HepG2 (cell line): ENCODE results near the gene AIFM1. TPM values are rescaled to one million over a fixed set of nuclear protein-coding genes. Genes with fewer than 3 reads are reported as not detected.
A peak's percentile ranks its signal among the peaks of the same experiment; 100 is the strongest.

Experiments
- AHR ChIP-seq: IDR thresholded peaks from 2 replicates; pipeline ENCODE4 v1.6.1; 2018; ENCODE audit warnings: missing genetic modification reagents, missing compliant biosample characterization
- ATF5 ChIP-seq: sonication (generic); formaldehyde crosslinking; IDR thresholded peaks from 2 replicates; pipeline ENCODE4 v1.4.0; 2020; ENCODE audit warnings: mild to moderate bottlenecking, low read depth, missing genetic modification reagents
- HINFP ChIP-seq: sonication (generic); formaldehyde crosslinking; IDR thresholded peaks from 2 replicates; pipeline ENCODE4 v1.4.0; 2020; ENCODE audit warnings: low read depth, mild to moderate bottlenecking, missing genetic modification reagents
- MLXIP ChIP-seq: sonication (generic); formaldehyde crosslinking; IDR thresholded peaks from 2 replicates; pipeline ENCODE4 v1.9.0; 2021; ENCODE audit warnings: missing genetic modification reagents, borderline replicate concordance
- NFYB ChIP-seq: sonication (generic); formaldehyde crosslinking; IDR thresholded peaks from 2 replicates; pipeline ENCODE4 v1.4.0; 2020; ENCODE audit warnings: missing genetic modification reagents
- NR0B2 ChIP-seq: sonication (generic); formaldehyde crosslinking; IDR thresholded peaks from 2 replicates; pipeline ENCODE4 v1.4.0; 2020; ENCODE audit warnings: mild to moderate bottlenecking, missing genetic modification reagents
- NR2F1 ChIP-seq, 2 experiments: fragments of 450-650 bp in 1 of 2; formaldehyde crosslinking in 1 of 2; IDR thresholded peaks; 2 replicates each; pipeline versions ENCODE4 v1.5.0 to v1.6.1; 2016 to 2020; ENCODE audit warnings: mild to moderate bottlenecking in 1 of 2, missing compliant biosample characterization in 1 of 2, missing genetic modification reagents in 1 of 2, moderate library complexity in 1 of 2
- RFX5 ChIP-seq: IDR thresholded peaks from 2 replicates; pipeline ENCODE4 v1.6.1; 2011; ENCODE audit warnings: low read depth, low read length, improper control_type of control experiment
- SIX1 ChIP-seq: sonication (generic); formaldehyde crosslinking; IDR thresholded peaks from 2 replicates; pipeline ENCODE4 v1.4.0; 2020; ENCODE audit warnings: missing genetic modification reagents, borderline replicate concordance
- SMARCE1 ChIP-seq: fragments of 450-650 bp; IDR thresholded peaks from 2 replicates; pipeline ENCODE4 v1.6.1; 2017; ENCODE audit warnings: borderline replicate concordance
- TBP ChIP-seq: sonication (generic); formaldehyde crosslinking; IDR thresholded peaks from 2 replicates; pipeline ENCODE4 v1.5.0; 2020; ENCODE audit warnings: missing genetic modification reagents
- TCF12 ChIP-seq, 2 experiments: fragments of 450-650 bp in 1 of 2; sonication (generic) in 1 of 2; formaldehyde crosslinking in 1 of 2; IDR thresholded peaks; 2 replicates each; pipeline versions ENCODE4 v1.6.1 to v1.8.0; 2017 to 2022; ENCODE audit warnings: antibody characterized with exemption in 1 of 2, mild to moderate bottlenecking in 1 of 2, missing genetic modification reagents in 1 of 2, moderate library complexity in 1 of 2
- ZFP36 ChIP-seq: fragments of 150-350 bp; IDR thresholded peaks from 2 replicates; pipeline ENCODE4 v1.6.1; 2018; ENCODE audit warnings: borderline replicate concordance, low read length, low read depth; ENCODE audit not compliant: partially characterized antibody
- ZMYM4 ChIP-seq: sonication (generic); formaldehyde crosslinking; IDR thresholded peaks from 2 replicates; pipeline ENCODE4 v1.8.1; 2023; ENCODE audit warnings: mild to moderate bottlenecking, missing genetic modification reagents
- ZNF234 ChIP-seq: sonication (generic); formaldehyde crosslinking; conservative IDR thresholded peaks from 2 replicates; pipeline ENCODE4 v1.5.1; 2020; ENCODE audit warnings: mild to moderate bottlenecking, missing genetic modification reagents
- ZNF256 ChIP-seq: sonication (generic); formaldehyde crosslinking; conservative IDR thresholded peaks from 2 replicates; pipeline ENCODE4 v1.4.0; 2020; ENCODE audit warnings: missing genetic modification reagents
- ZNF33B ChIP-seq: sonication (generic); formaldehyde crosslinking; IDR thresholded peaks from 2 replicates; pipeline ENCODE4 v1.5.1; 2020; ENCODE audit warnings: mild to moderate bottlenecking, missing genetic modification reagents
- ZNF34 ChIP-seq: sonication (generic); formaldehyde crosslinking; IDR thresholded peaks from 2 replicates; pipeline ENCODE4 v1.4.0; 2020; ENCODE audit warnings: mild to moderate bottlenecking, missing genetic modification reagents, borderline replicate concordance
- ZNF432 ChIP-seq: sonication (generic); formaldehyde crosslinking; IDR thresholded peaks from 2 replicates; pipeline ENCODE4 v1.5.0; 2020; ENCODE audit warnings: missing genetic modification reagents, mild to moderate bottlenecking, borderline replicate concordance
- ZNF562 ChIP-seq: sonication (generic); formaldehyde crosslinking; IDR thresholded peaks from 2 replicates; pipeline ENCODE4 v1.8.0; 2022; ENCODE audit warnings: missing genetic modification reagents, borderline replicate concordance
- ZNF563 ChIP-seq: sonication (generic); formaldehyde crosslinking; IDR thresholded peaks from 2 replicates; pipeline ENCODE4 v1.8.0; 2022; ENCODE audit warnings: mild to moderate bottlenecking, moderate library complexity, missing genetic modification reagents
- ZNF737 ChIP-seq: sonication (generic); formaldehyde crosslinking; IDR thresholded peaks from 2 replicates; pipeline ENCODE4 v1.5.0; 2020; ENCODE audit warnings: missing genetic modification reagents, mild to moderate bottlenecking, borderline replicate concordance
- polyA plus RNA-seq, 8 experiments: library from polyadenylated mRNA; depleted of rRNA in 3 of 8; stranded (reverse) in 7 of 8; unstranded in 1 of 8; fragments of >200 nt; fragmentation: Illumina TruSeq in 4 of 8; extraction: Trizol in 4 of 8; gene quantifications; 2 replicates each; pipeline versions ENCODE4 v1.2.1 to v1.2.3, GENCODE V29; 2011 to 2016; ENCODE audit warnings: low read depth in 4 of 8, missing spikeins in 1 of 8, mixed read lengths in 1 of 8; ENCODE audit not compliant: insufficient read depth in 1 of 8
- total RNA-seq, 5 experiments: library from RNA; depleted of rRNA; stranded (reverse); fragments of >200 nt; fragmentation: Illumina TruSeq; extraction: Trizol; gene quantifications; 2 replicates each; pipeline ENCODE4 v1.2.3, GENCODE V29; 2016; ENCODE audit warnings: low read depth in 1 of 5

The AIFM1 gene
- total and polyA plus RNA-seq, 2 of the 13 experiments (the other 11 are each of a cell fraction or from before 2014, with no cell fraction given): 42.8 to 46.9 TPM

GRCh38 chrX:130165703-130166502 lies at the start of gene AIFM1 (continued):
- peak; percentile 12; the same call in 1 of the 2 replicates for TF ChIP-seq NR0B2 (CRISPR knock-in tag)
- no peak for TF ChIP-seq NR2F1 (CRISPR knock-in tag; IDR thresholded peaks at IDR 0.05)
- peak; percentile 37; the same call in 1 of the 2 replicates for TF ChIP-seq ZNF563
- no peak for TF ChIP-seq ZNF34
- TF ChIP-seq HINFP: no peak
- no peak for TF ChIP-seq SMARCE1
- TF ChIP-seq SIX1 (CRISPR knock-in tag): 0 out of 2 replicates have a peak, but pooled peaks have one; percentile 41
- no peak for TF ChIP-seq ZFP36
- no peak for TF ChIP-seq ZNF256 (CRISPR knock-in tag)
- TF ChIP-seq ZNF33B: no peak
- no peak for TF ChIP-seq ATF5
- TF ChIP-seq NFYB (CRISPR knock-in tag): peak; percentile 62; the same call in 1 of the 2 replicates
- TF ChIP-seq ZNF737 (CRISPR knock-in tag): 0 out of 2 replicates have a peak, but pooled peaks have one; percentile 39
- TF ChIP-seq TCF12 (IDR thresholded peaks at IDR 0.05): no peak
- TF ChIP-seq TCF12 (CRISPR knock-in tag; IDR thresholded peaks at IDR 0.05): no peak
- no peak for TF ChIP-seq ZNF432
- TF ChIP-seq ZNF234 (CRISPR knock-in tag): no peak
- TF ChIP-seq TBP (CRISPR knock-in tag): no peak
- TF ChIP-seq MLXIP (CRISPR knock-in tag): no peak
- TF ChIP-seq RFX5: no peak
- no peak for TF ChIP-seq ZNF562
- no peak for TF ChIP-seq AHR (CRISPR knock-in tag)
- peak; percentile 18; the same call in 1 of the 2 replicates for TF ChIP-seq ZMYM4
